NCI-H2196 (cell line): ENCODE results near the gene MBTD1.
"Not testable (repeated sequence)": the region's sequence is repeated elsewhere in the genome, so short reads cannot be mapped to it uniquely, and the experiment has no call there.

Experiments used
- DNase-seq: peaks from one replicate; lab custom pipeline; 2025; ENCODE audit not compliant: unreplicated experiment; lab: John Stamatoyannopoulos, UW

MBTD1 gene

DNA sequence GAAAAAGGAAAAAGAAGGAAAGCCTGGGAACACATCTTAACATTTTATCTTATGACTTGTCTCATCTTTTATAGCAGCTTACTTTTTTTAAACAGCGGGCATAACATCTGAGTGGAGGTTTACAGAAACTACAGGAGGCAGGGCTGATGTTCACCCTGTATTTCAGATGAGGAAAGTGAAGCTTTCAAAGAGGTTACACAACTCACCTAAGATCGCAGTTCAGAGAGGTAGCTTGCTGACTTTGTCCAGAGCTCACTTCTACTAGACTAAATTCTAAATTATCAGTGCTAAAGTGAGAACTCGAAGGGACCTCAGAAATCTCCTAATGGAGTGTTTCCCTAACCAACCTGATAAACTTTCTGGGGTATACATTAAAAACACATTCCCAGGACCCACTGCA is 3.7 kb downstream of the MBTD1 start:
- DNase-seq = no peak

GRCh38 chr17:51255673-51256072 is 4.2 kb downstream of the MBTD1 start:
- no peak for DNase-seq

DNA sequence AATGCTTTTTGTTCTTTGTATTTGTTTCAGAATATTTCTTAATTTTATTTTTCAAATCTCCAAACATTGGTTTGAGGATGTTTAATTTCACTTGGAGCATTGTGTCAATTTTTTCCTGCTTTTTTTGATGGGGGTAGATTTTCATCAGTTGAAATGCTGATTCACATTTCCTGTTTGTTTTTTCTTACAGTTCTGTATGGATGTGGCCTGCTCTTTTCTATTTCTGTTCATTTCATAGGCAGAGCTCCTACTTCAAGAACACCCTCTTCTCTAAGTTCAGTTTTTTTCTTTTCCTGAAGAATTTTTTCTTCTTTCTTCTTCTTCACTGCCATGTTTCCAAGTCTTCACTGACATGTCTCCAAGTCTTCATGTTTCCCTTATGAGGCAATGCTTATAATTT is 8.8 kb downstream of the MBTD1 start:
- no peak for DNase-seq

DNA sequence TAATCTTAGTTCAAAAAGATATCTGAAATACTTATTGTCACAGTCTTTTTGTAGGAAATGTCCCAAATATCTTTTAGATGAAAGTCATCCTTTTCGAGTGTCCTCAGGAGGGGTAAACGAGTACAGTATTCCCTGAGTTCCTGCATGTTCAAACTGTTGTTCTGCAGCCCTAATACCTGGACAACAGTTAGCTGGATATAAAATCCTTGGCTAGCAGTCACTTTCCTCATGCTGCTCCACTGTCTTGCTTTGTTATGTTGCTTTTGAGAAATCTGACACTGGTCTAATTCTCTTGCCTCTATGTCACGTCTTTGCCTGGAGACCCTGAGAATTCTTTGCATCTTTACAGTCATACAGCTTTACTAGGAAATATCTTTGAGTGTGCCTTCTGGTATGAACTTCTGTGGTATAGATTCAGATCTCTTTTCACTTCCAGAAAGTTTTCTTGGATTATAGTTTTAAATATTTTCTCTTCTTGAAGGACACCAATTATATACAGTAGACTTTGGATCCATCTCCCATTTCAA is 9.5 kb downstream of the MBTD1 start:
- no peak for DNase-seq

GRCh38 chr17:51245535-51245934 is 14.3 kb downstream of the MBTD1 start:
- DNase-seq = no peak

GRCh38 chr17:51244041-51244440 is 15.8 kb downstream of the MBTD1 start:
- DNase-seq = no peak

- DNase-seq = no peak
These were observed 19.6 kb downstream of the MBTD1 start for GRCh38 chr17:51240275-51240674.

GRCh38 chr17:51238255-51238887 is 21.5 kb downstream of the MBTD1 start:
- DNase-seq = no peak

- no peak for DNase-seq
These were observed 25.7 kb downstream of the MBTD1 start for GRCh38 chr17:51234162-51234561.

GRCh38 chr17:51231999-51232398 is 27.9 kb downstream of the MBTD1 start:
- DNase-seq = no peak

DNA sequence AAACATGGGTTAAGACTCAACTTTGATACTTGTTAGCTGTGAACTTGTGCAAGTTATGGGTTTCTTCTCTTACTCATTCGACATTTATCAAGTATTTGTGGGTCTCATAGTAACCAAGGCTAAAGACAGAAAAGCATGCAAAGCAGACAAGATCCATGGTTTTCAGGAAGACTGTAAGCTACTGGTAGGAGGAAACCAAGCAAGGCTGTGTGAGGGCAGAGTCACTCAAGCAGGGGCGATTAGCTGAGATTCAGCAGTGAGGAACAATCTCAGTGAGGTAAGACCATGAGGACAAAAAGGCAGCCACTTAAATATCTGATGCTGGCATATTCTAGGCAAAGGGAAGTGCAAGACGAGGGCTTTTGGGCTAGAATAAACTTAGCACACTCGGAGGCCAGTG is 29.5 kb downstream of the MBTD1 start:
- DNase-seq = no peak

DNA sequence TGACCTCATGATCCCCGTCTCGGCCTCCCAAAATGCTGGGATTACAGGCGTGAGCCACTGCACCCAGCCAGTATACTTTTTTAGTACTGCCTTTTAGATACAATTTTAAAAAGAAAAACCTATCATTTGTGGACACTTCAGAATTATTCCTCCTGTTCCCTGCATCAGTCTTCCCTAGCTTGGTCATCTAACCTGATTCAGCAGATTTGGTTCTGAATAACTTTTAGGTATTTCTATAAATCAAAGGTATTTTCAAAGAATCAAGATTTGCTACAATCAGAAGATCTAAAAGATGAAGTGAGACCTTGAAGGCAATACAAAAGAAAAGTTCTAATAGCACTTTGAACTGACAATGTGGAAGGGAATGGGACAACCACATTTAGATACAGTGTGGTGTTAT is 30.0 kb downstream of the MBTD1 start:
- DNase-seq = no peak

DNA sequence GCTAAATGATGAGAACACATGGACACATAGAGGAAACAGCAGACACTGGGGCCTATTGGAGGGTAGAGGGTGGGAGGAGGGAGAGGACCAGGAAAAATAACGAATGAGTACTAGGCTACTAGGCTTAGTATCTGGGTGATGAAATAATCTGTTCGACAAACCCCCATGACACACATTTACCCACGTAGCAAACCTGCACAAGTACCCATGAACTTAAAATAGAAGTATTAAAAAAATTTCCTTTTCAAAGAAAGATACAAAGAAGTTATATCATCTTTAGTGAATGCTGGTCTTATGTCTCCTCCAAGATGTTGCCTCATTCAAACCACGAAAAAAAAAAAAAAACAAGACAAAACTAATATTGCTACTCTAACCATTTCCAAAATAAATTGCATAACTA is 31.7 kb downstream of the MBTD1 start:
- no peak for DNase-seq

- DNase-seq = not testable (repeated sequence)
These were observed 34.3 kb downstream of the MBTD1 start for GRCh38 chr17:51225523-51225922.

GRCh38 chr17:51224402-51225262 is 35.2 kb downstream of the MBTD1 start:
- no peak for DNase-seq

DNA sequence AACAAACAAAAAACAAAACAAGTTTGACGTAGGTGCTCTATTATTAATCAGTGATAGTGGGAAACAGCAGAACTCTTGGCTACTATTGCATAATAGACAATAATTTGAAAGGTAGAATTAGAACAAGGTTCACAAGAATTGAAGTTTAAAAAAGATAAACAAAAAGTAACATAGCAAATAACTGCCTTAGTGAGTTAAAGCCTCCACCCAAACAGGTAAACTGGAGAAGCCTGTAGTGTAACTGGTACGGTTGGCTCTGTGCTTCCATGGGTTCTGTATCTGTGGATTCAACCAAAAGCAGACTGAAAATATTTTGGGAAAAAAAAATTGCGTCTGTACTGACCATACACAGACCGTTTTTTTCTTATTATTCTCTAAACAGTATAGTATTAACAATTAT is 38.5 kb downstream of the MBTD1 start:
- no peak for DNase-seq

DNA sequence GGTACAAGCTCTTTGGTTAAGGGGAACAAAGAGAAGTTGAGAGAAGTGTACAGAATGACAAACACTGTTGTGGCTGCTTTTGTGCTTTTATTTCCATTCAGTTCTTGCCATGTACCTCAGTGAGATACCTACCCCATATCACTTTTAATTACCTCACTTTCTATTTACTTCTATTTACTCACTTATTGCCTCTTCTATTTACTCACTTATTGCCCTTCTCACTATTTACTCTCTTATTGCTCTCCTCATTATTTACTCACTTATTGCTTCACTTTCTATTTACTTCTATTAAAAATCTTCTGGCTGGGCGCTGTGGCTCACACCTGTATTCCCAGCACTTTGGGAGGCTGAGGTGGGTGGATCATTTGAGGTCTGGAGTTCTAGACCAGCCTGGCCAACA is 41.9 kb downstream of the MBTD1 start:
- DNase-seq = peak; percentile 20

DNA sequence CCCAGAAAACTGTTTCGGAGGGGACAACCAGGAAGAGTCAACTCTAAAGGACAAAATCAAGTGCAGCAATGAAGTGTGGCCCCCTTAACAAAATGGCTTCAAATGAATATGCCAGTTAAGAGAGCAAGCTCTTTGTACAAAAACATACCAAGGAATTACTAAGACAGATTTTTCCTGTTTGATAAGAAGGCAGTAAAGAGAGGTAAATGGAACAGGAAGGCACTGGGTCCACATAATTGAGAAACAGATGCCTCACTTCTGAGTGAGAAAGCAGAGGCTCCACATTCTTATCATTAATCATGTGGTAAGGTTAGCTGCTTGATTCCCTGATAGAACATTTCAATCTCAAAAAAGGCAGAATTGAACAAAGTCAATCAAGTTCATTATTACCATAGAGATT is 44.9 kb downstream of the MBTD1 start:
- DNase-seq = no peak

- no peak for DNase-seq
These were observed 56.0 kb downstream of the MBTD1 start for GRCh38 chr17:51203838-51204237.

GRCh38 chr17:51200846-51201245 is 59.0 kb downstream of the MBTD1 start:
- DNase-seq = no peak

DNA sequence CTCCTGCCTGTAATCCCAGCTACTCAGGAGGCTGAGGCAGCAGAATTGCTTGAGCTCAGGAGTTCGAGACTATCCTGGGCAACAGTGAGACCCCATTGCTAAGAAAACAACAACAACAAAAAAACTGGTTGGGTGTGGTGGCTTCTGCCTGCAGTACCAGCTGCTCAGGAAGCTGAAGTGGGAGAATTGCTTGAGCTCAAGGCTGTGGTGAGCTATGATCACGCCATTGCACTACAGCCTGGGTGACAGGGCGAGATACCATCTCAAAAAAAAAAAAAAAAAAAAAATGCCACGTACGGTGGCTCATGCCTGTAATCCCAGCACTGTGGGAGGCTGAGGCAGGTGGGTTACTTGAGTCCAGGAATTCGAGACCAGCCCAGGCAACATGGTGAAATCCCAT is 59.6 kb downstream of the MBTD1 start:
- DNase-seq = no peak

GRCh38 chr17:51197754-51198153 is 62.1 kb downstream of the MBTD1 start:
- no peak for DNase-seq
